ENCODE measurements around the gene ZNF385A. TPM values are rescaled to one million over a fixed set of nuclear protein-coding genes. Genes with fewer than 3 reads are reported as not detected.

Gene ZNF385A
- total and polyA plus RNA-seq, 9 of the 15 experiments (the other 6 are each of a cell fraction or from before 2014, with no cell fraction given) = 1.0 to 111 (median 7.7) TPM

GRCh38 chr12:54394281-54394719, 9.8 kb upstream of the ZNF385A start (continued):
- TF ChIP-seq, protein P1, sequence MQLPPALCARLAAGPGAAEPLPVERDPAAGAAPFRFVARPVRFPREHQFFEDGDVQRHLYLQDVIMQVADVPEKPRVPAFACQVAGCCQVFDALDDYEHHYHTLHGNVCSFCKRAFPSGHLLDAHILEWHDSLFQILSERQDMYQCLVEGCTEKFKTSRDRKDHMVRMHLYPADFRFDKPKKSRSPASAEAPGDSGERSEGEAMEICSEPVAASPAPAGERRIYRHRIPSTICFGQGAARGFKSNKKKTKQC (CRISPR knock-in tag; IDR thresholded peaks at IDR 0.05) = no peak
- peak; percentile 90 for TF ChIP-seq RBM25 (IDR thresholded peaks at IDR 0.05; ENCODE audit: low read depth, low read length, severe bottlenecking)
- TF ChIP-seq FOXM1 (IDR thresholded peaks at IDR 0.05; ENCODE audit: low read depth) = peak; percentile 29; the same call in 1 of the 2 replicates
- no peak for TF ChIP-seq FOXM1 (CRISPR knock-in tag; IDR thresholded peaks at IDR 0.05; ENCODE audit: low read depth)
- TF ChIP-seq ZFX (CRISPR knock-in tag; IDR thresholded peaks at IDR 0.05) = no peak
- TF ChIP-seq MBD2 (IDR thresholded peaks at IDR 0.05; ENCODE audit: borderline replicate concordance, low read depth) = no peak
- TF ChIP-seq PHF21A (IDR thresholded peaks at IDR 0.05; ENCODE audit: borderline replicate concordance, low read depth) = no peak
- 0 out of 2 replicates have a peak, but pooled peaks have one; percentile 27 for TF ChIP-seq ATF7 (IDR thresholded peaks at IDR 0.05)
- TF ChIP-seq MTA3 (IDR thresholded peaks at IDR 0.05; ENCODE audit: borderline replicate concordance) = peak; percentile 53; the same call in 1 of the 2 replicates
- peak; percentile 28 to 73 for TF ChIP-seq RAD21 (CRISPR knock-in tag; conservative IDR thresholded peaks at IDR 0.05 in 1 of 2, IDR thresholded peaks at IDR 0.05 in 1 of 2)
- 0 out of 2 replicates have a peak, but pooled peaks have one; percentile 29 for TF ChIP-seq POLR2A (conservative IDR thresholded peaks at IDR 0.05)
- TF ChIP-seq SP1 (CRISPR knock-in tag; IDR thresholded peaks at IDR 0.05) = no peak
- TF ChIP-seq KHSRP (IDR thresholded peaks at IDR 0.05) = no peak
- peak; percentile 41; the same call in 1 of the 2 replicates for TF ChIP-seq NBN (IDR thresholded peaks at IDR 0.05; ENCODE audit: low read depth)
- TF ChIP-seq TBL1XR1 (IDR thresholded peaks at IDR 0.05; ENCODE audit: low read length in 2 of 2) = peak in 1 of 2 experiments; percentile 44; a peak in 1 of 4 replicates
- peak; percentile 37; the same call in 1 of the 2 replicates for TF ChIP-seq ZNF740 (CRISPR knock-in tag; IDR thresholded peaks at IDR 0.05)
- TF ChIP-seq ZNF740 (tag; IDR thresholded peaks at IDR 0.05) = no peak
- TF ChIP-seq RCOR1 (IDR thresholded peaks at IDR 0.05; ENCODE audit: borderline replicate concordance in 1 of 2, low read depth in 2 of 2, low read length in 2 of 2) = peak in 1 of 2 experiments; percentile 24; a peak in 1 of 4 replicates
- TF ChIP-seq BCOR (IDR thresholded peaks at IDR 0.05) = peak; percentile 97
- TF ChIP-seq, protein P2, sequence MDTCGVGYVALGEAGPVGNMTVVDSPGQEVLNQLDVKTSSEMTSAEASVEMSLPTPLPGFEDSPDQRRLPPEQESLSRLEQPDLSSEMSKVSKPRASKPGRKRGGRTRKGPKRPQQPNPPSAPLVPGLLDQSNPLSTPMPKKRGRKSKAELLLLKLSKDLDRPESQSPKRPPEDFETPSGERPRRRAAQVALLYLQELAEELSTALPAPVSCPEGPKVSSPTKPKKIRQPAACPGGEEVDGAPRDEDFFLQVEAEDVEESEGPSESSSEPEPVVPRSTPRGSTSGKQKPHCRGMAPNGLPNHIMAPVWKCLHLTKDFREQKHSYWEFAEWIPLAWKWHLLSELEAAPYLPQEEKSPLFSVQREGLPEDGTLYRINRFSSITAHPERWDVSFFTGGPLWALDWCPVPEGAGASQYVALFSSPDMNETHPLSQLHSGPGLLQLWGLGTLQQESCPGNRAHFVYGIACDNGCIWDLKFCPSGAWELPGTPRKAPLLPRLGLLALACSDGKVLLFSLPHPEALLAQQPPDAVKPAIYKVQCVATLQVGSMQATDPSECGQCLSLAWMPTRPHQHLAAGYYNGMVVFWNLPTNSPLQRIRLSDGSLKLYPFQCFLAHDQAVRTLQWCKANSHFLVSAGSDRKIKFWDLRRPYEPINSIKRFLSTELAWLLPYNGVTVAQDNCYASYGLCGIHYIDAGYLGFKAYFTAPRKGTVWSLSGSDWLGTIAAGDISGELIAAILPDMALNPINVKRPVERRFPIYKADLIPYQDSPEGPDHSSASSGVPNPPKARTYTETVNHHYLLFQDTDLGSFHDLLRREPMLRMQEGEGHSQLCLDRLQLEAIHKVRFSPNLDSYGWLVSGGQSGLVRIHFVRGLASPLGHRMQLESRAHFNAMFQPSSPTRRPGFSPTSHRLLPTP (IDR thresholded peaks at IDR 0.05; ENCODE audit: borderline replicate concordance, extremely low read depth, insufficient read length) = no peak
- TF ChIP-seq LCOR (CRISPR knock-in tag; IDR thresholded peaks at IDR 0.05) = peak; percentile 77; the same call in 1 of the 2 replicates
- TF ChIP-seq COPS2 (conservative IDR thresholded peaks at IDR 0.05) = no peak
